ENCODE data around the gene KRT10.

Gene KRT10

GRCh38 chr17:40775945-40776344 lies 46.5 kb downstream of the KRT10 start:
- Histone ChIP-seq H3K4me3 (ENCODE audit: low read depth, low read length) (no peak overlapping the region), H3K27ac (ENCODE audit: extremely low read depth, low read depth, low read length) (no peak overlapping the region), H3K9me3 (ENCODE audit: control insufficient read depth, insufficient read depth, low read depth, low read length) (no peaks in the 10 kb centered on the region), H3K36me3 (ENCODE audit: control insufficient read depth in 2 of 2, insufficient read depth in 1 of 2, low read length in 2 of 2) (no peaks in the 10 kb centered on the region), H3K4me1 (ENCODE audit: control insufficient read depth, insufficient read depth, low read length) (no peaks in the 10 kb centered on the region)
- ChIA-PET CTCF (interaction anchor here (0.5 to 0.6 kb wide), 2 partner anchors 17 to 531 kb away, joined by 4 to 5 read pairs; no protein-coding TSS in a partner anchor), POLR2A (no interaction called here)
- TF ChIP-seq SCRT2 (tag by site-specific recombination; IDR thresholded peaks at IDR 0.05) = no peak
- TF ChIP-seq ZNF747 (tag by site-specific recombination; IDR thresholded peaks at IDR 0.05) = no peak
- no peak for TF ChIP-seq HIC1 (tag by site-specific recombination; IDR thresholded peaks at IDR 0.05)
- no peak for TF ChIP-seq ZNF785 (tag by site-specific recombination; IDR thresholded peaks at IDR 0.05)
- TF ChIP-seq ZNF624 (tag by site-specific recombination; IDR thresholded peaks at IDR 0.05) = no peak
- TF ChIP-seq ZNF423 (tag by site-specific recombination; IDR thresholded peaks at IDR 0.05) = no peak
- no peak for TF ChIP-seq ZNF214 (tag by site-specific recombination; IDR thresholded peaks at IDR 0.05; ENCODE audit: borderline replicate concordance)
- no peak for TF ChIP-seq ZNF501 (tag by site-specific recombination; IDR thresholded peaks at IDR 0.05)
- TF ChIP-seq KLF9 (tag by site-specific recombination; IDR thresholded peaks at IDR 0.05; ENCODE audit: low read depth) = no peak

- CTCF ChIA-PET = no interaction called here
- Histone ChIP-seq H3K27ac (ENCODE audit: extremely low read depth, low read depth, low read length) (no peak within 1 kb of the TSS), H3K36me3 (ENCODE audit: control insufficient read depth in 2 of 2, insufficient read depth in 1 of 2, low read length in 2 of 2) (no peaks in the 10 kb centered on the region), H3K4me1 (ENCODE audit: control insufficient read depth, insufficient read depth, low read length) (no peaks in the 10 kb centered on the region), H3K4me3 (ENCODE audit: low read depth, low read length) (no peak within 1 kb of the TSS), H3K9me3 (ENCODE audit: control insufficient read depth, insufficient read depth, low read depth, low read length) (no peaks in the 10 kb centered on the region)
- POLR2A ChIA-PET = no interaction called here
- TF ChIP-seq ZNF561 (tag by site-specific recombination; IDR thresholded peaks at IDR 0.05; ENCODE audit: borderline replicate concordance) = no peak
- TF ChIP-seq MYNN (tag by site-specific recombination; IDR thresholded peaks at IDR 0.05; ENCODE audit: borderline replicate concordance) = no peak
- no peak for TF ChIP-seq ZBTB44 (tag by site-specific recombination; IDR thresholded peaks at IDR 0.05)
- TF ChIP-seq TRIM28 (IDR thresholded peaks at IDR 0.05; ENCODE audit: borderline replicate concordance, low read length) = no peak
- no peak for TF ChIP-seq PRDM10 (tag by site-specific recombination; IDR thresholded peaks at IDR 0.05)
- TF ChIP-seq ZNF324 (tag by site-specific recombination; IDR thresholded peaks at IDR 0.05) = no peak
- no peak for TF ChIP-seq KLF1 (tag by site-specific recombination; IDR thresholded peaks at IDR 0.05)
- TF ChIP-seq ZBTB10 (tag by site-specific recombination; IDR thresholded peaks at IDR 0.05) = no peak
- TF ChIP-seq ZNF585B (tag by site-specific recombination; IDR thresholded peaks at IDR 0.05) = no peak
- TF ChIP-seq ZFHX2 (tag by site-specific recombination; conservative IDR thresholded peaks at IDR 0.05) = no peak
- TF ChIP-seq WT1 (tag by site-specific recombination; IDR thresholded peaks at IDR 0.05) = no peak
- TF ChIP-seq SALL2 (tag by site-specific recombination; IDR thresholded peaks at IDR 0.05; ENCODE audit: borderline replicate concordance) = no peak
- no peak for TF ChIP-seq BCL6B (tag by site-specific recombination; IDR thresholded peaks at IDR 0.05)
- TF ChIP-seq ZNF791 (tag by site-specific recombination; IDR thresholded peaks at IDR 0.05) = no peak
- no peak for TF ChIP-seq ZNF558 (tag by site-specific recombination; IDR thresholded peaks at IDR 0.05)
- no peak for TF ChIP-seq ZFP69B (tag by site-specific recombination; IDR thresholded peaks at IDR 0.05)
- no peak for TF ChIP-seq ZNF837 (tag by site-specific recombination; IDR thresholded peaks at IDR 0.05)
Measured at GRCh38 chr17:40772101-40772500, 50.3 kb downstream of the KRT10 start, which contains the start of gene KRT26. Gene KRT26, minus strand, starts transcription at chr17:40772201. Its CDS starts 88 bp downstream, at chr17:40772113.

All from HEK293 (cell line).